ENCODE results near the gene CTNNBIP1.
"Not testable (repeated sequence)": the region's sequence is repeated elsewhere in the genome, so short reads cannot be mapped to it uniquely, and the experiment has no call there.

The CTNNBIP1 gene

GRCh38 chr1:9910076-9910422, at the start of gene CTNNBIP1:
Gene CTNNBIP1, minus strand, starts transcription at chr1:9910269. Its CDS starts 38,205 bp downstream, at chr1:9872064.
- DNase-seq (ENCODE audit: low read depth) = no peak

GRCh38 chr1:9957726-9958125, 47.7 kb upstream of the CTNNBIP1 start:
- DNase-seq (ENCODE audit: low read depth) = no peak

- DNase-seq (ENCODE audit: low read depth) = no peak
These were observed 36.2 kb upstream of the CTNNBIP1 start for GRCh38 chr1:9946315-9946714.

- peak; percentile 85 for DNase-seq (ENCODE audit: low read depth)
These were observed 33.1 kb upstream of the CTNNBIP1 start, which contains the start of the genes LZIC and NMNAT1 for GRCh38 chr1:9942939-9943788. Gene LZIC, minus strand, starts transcription at chr1:9943391. Its CDS starts 6,772 bp downstream, at chr1:9936619. Gene NMNAT1, plus strand, starts transcription at chr1:9943475. Its CDS starts 28,599 bp downstream, at chr1:9972074.

GRCh38 chr1:9942399-9942938, 32.4 kb upstream of the CTNNBIP1 start:
- no peak for DNase-seq (ENCODE audit: low read depth)

GRCh38 chr1:9929431-9930385, 19.6 kb upstream of the CTNNBIP1 start:
- DNase-seq (ENCODE audit: low read depth) = no peak

- DNase-seq (ENCODE audit: low read depth) = no peak
These were observed 17.2 kb upstream of the CTNNBIP1 start for GRCh38 chr1:9927259-9927658.

- no peak for DNase-seq (ENCODE audit: low read depth)
These were observed 12.3 kb upstream of the CTNNBIP1 start for GRCh38 chr1:9922342-9922741.

GRCh38 chr1:9920606-9921005, 10.5 kb upstream of the CTNNBIP1 start:
- no peak for DNase-seq (ENCODE audit: low read depth)

- no peak for DNase-seq (ENCODE audit: low read depth)
These were observed 7.8 kb upstream of the CTNNBIP1 start for GRCh38 chr1:9917901-9918300.

- not testable (repeated sequence) for DNase-seq (ENCODE audit: low read depth)
These were observed 7.4 kb upstream of the CTNNBIP1 start for GRCh38 chr1:9917495-9917894.

GRCh38 chr1:9916452-9916851, 6.4 kb upstream of the CTNNBIP1 start:
- DNase-seq (ENCODE audit: low read depth) = no peak

GRCh38 chr1:9914610-9914937, 4.5 kb upstream of the CTNNBIP1 start:
- DNase-seq (ENCODE audit: low read depth) = no peak

GRCh38 chr1:9912264-9912936, 2.3 kb upstream of the CTNNBIP1 start:
- no peak for DNase-seq (ENCODE audit: low read depth)

GRCh38 chr1:9910423-9911178, 532 bp upstream of the CTNNBIP1 start:
- DNase-seq (ENCODE audit: low read depth) = peak; percentile 100

GRCh38 chr1:9909234-9910046, 629 bp downstream of the CTNNBIP1 start:
- DNase-seq (ENCODE audit: low read depth) = peak; percentile 20

GRCh38 chr1:9908871-9909233, 1.2 kb downstream of the CTNNBIP1 start:
- DNase-seq (ENCODE audit: low read depth) = no peak

- DNase-seq (ENCODE audit: low read depth) = no peak
These were observed 2.6 kb downstream of the CTNNBIP1 start for GRCh38 chr1:9907441-9907840.

- no peak for DNase-seq (ENCODE audit: low read depth)
These were observed 3.6 kb downstream of the CTNNBIP1 start for GRCh38 chr1:9906466-9906865.

- DNase-seq (ENCODE audit: low read depth) = no peak
These were observed 5.1 kb downstream of the CTNNBIP1 start for GRCh38 chr1:9905010-9905409.

Data from activated gamma-delta T cell treated with anti-CD3 and anti-CD28 coated beads, Interleukin-2, amount 50 U/mL, for 16 hours (primary cell).